ENCODE results near the gene SLC5A1. TPM values are rescaled to one million over a fixed set of nuclear protein-coding genes. Genes with fewer than 3 reads are reported as not detected.

The SLC5A1 gene
- total RNA-seq, 1 donor: not detected

DNA sequence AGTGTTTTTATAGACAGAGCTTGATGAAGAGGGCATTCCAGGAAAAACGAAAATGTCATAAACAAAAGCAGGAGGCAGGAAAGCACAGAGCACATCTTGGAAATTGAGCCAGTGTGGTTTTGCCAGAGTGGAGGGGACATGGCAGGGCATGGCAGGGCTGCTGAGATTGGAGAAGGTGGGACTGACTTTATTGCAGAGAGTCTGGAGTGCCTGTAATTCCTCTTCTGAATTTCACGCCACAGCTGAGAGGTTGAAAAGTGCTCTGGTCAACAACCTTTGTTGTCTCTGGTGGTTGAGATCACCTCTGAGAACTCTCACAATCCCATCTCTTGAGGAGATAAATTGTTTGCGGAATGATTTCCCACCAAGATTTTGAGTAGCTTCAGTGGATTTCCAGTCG lies 16.4 kb downstream of the SLC5A1 start:
- Histone ChIP-seq H2AFZ (ENCODE audit: low read length) (no peak overlapping the region), H3K9me3 (ENCODE audit: low read depth, low read length) (no peaks in the 10 kb centered on the region), H3K36me3 (ENCODE audit: insufficient read depth, low read length) (no peaks in the 10 kb centered on the region), H3K4me3 (ENCODE audit: insufficient read depth, low read length) (no peak overlapping the region), H3K79me2 (ENCODE audit: insufficient read depth, low read length) (no peaks in the 10 kb centered on the region), H3K27me3 (ENCODE audit: insufficient read depth, low read length) (peaks cover 6% of the 10 kb centered on the region), H4K20me1 (ENCODE audit: insufficient read depth, low read length) (no peaks in the 10 kb centered on the region), H3K4me2 (ENCODE audit: insufficient read depth, low read length) (no peak overlapping the region), H3K27ac (ENCODE audit: low read depth, low read length) (no peak overlapping the region), H3K4me1 (ENCODE audit: insufficient read depth, low read length) (no peaks in the 10 kb centered on the region)
- DNase-seq (ENCODE audit: insufficient read length, low spot score, missing footprints): no peak
- no peak for TF ChIP-seq CTCF (IDR thresholded peaks at IDR 0.05; ENCODE audit: extremely low read depth, low read depth, low read length)

DNA sequence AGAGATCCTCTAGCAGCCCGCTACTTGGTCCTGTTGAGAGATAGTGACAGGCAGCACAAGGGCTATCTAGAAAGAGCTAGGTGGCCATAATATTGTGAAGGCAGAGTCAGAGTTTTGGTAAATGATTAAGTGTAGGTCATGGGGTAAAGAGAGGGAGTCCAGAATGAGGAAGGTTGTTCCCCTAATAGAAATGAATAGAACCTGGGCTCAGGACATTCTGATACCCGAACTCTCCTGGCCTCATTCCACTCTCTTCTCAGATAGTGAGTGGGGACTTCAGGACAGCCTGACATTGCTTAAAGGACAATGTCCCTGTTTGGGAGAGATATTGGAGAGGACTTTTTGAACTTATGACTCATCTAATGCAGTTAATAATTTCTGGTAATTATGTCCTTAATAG lies 20.6 kb downstream of the SLC5A1 start:
- no peaks in the 10 kb centered on the region for H3K36me3 ChIP-seq (ENCODE audit: insufficient read depth, low read length)
- no peak overlapping the region for H3K27ac ChIP-seq (ENCODE audit: low read depth, low read length)
- H3K4me3 ChIP-seq (ENCODE audit: insufficient read depth, low read length): no peak overlapping the region

DNA sequence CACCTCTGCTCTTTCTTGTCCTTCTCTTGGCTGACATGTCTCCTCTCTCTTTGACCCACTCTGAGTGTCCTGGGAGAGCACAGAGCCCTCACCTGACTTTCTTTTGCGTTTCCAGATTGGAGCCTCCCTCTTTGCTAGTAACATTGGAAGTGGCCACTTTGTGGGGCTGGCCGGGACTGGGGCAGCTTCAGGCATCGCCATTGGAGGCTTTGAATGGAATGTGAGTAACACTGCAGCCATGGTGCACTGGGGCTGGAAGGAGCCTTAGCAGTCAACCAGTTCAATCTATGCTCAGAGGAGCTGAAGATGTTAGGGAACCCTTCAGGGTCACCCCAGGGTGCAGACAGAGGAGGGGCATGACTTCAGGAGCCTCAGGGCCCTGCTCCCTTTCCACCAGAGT lies 23.8 kb downstream of the SLC5A1 start:
- Histone ChIP-seq H3K36me3 (ENCODE audit: insufficient read depth, low read length) (no peaks in the 10 kb centered on the region), H3K4me1 (ENCODE audit: insufficient read depth, low read length) (no peaks in the 10 kb centered on the region), H2AFZ (ENCODE audit: low read length) (no peak overlapping the region), H3K9me3 (ENCODE audit: low read depth, low read length) (no peaks in the 10 kb centered on the region), H3K27ac (ENCODE audit: low read depth, low read length) (no peak overlapping the region), H3K79me2 (ENCODE audit: insufficient read depth, low read length) (no peaks in the 10 kb centered on the region), H4K20me1 (ENCODE audit: insufficient read depth, low read length) (no peaks in the 10 kb centered on the region), H3K4me2 (ENCODE audit: insufficient read depth, low read length) (no peak overlapping the region), H3K27me3 (ENCODE audit: insufficient read depth, low read length) (peaks cover 21% of the 10 kb centered on the region), H3K4me3 (ENCODE audit: insufficient read depth, low read length) (no peak overlapping the region)
- TF ChIP-seq CTCF (IDR thresholded peaks at IDR 0.05; ENCODE audit: extremely low read depth, low read depth, low read length): no peak
- DNase-seq (ENCODE audit: insufficient read length, low spot score, missing footprints): no peak

More for the DNA sequence above, 20.6 kb downstream of the SLC5A1 start:
- no peak for DNase-seq (ENCODE audit: insufficient read length, low spot score, missing footprints)
- TF ChIP-seq CTCF (IDR thresholded peaks at IDR 0.05; ENCODE audit: extremely low read depth, low read depth, low read length): no peak
- H2AFZ ChIP-seq (ENCODE audit: low read length): no peak overlapping the region
- no peaks in the 10 kb centered on the region for H3K4me1 ChIP-seq (ENCODE audit: insufficient read depth, low read length)
- H3K79me2 ChIP-seq (ENCODE audit: insufficient read depth, low read length): no peaks in the 10 kb centered on the region
- H3K4me2 ChIP-seq (ENCODE audit: insufficient read depth, low read length): no peak overlapping the region
- peaks cover 18% of the 10 kb centered on the region for H3K27me3 ChIP-seq (ENCODE audit: insufficient read depth, low read length)
- no peaks in the 10 kb centered on the region for H4K20me1 ChIP-seq (ENCODE audit: insufficient read depth, low read length)
- no peaks in the 10 kb centered on the region for H3K9me3 ChIP-seq (ENCODE audit: low read depth, low read length)

- Histone ChIP-seq H2AFZ (ENCODE audit: low read length) (no peak overlapping the region), H3K36me3 (ENCODE audit: insufficient read depth, low read length) (no peaks in the 10 kb centered on the region), H4K20me1 (ENCODE audit: insufficient read depth, low read length) (no peaks in the 10 kb centered on the region), H3K4me3 (ENCODE audit: insufficient read depth, low read length) (no peak overlapping the region), H3K27me3 (ENCODE audit: insufficient read depth, low read length) (peaks cover 24% of the 10 kb centered on the region), H3K9me3 (ENCODE audit: low read depth, low read length) (no peaks in the 10 kb centered on the region), H3K27ac (ENCODE audit: low read depth, low read length) (no peak overlapping the region), H3K79me2 (ENCODE audit: insufficient read depth, low read length) (no peaks in the 10 kb centered on the region), H3K4me1 (ENCODE audit: insufficient read depth, low read length) (no peaks in the 10 kb centered on the region), H3K4me2 (ENCODE audit: insufficient read depth, low read length) (no peak overlapping the region)
- no peak for DNase-seq (ENCODE audit: insufficient read length, low spot score, missing footprints)
- no peak for TF ChIP-seq CTCF (IDR thresholded peaks at IDR 0.05; ENCODE audit: extremely low read depth, low read depth, low read length)
Observed at GRCh38 chr22:32067613-32068012, 24.6 kb downstream of the SLC5A1 start.
